Measurements from ENCODE around the gene WDR44.
"Not testable (repeated sequence)": the region's sequence is repeated elsewhere in the genome, so short reads cannot be mapped to it uniquely, and the experiment has no call there.

Gene WDR44

DNA sequence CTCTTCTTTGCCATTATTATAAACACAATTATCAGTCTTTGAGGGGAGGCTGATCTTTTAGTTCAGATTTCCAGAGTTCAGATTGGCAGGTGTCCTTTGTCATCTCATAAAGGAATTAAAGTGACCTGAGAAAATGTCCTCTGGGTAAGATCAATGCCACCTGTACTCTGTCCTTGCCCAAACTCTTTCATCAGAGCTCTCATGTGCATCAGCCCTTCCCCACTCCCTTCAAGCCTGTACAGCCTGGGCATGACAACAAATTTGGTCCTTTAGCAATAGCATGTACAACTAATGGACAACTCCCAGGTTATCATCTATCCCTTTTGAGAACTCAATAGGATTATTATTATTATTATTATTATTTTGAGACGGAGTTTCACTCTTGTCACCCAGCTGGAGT lies 140.8 kb downstream of the WDR44 start:
- not testable (repeated sequence) for DNase-seq

DNA sequence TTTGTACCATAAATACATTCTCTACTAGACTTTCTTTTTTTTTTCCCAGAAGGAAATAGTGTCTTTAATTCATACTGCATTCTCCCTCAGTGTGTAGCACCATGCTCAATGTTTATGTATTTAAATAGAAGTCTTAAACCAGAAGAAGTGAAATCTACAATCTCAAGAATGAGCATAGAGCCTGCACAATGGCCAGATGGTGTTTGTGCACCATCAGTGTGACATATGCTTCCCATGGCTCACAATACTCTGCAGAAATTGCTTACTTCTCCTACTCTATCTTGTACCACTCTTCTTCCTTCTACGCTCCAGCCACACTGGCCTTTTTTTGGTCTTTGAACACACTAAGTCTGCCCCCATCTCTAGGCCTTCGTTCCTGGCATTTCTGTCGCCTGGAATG lies 147.1 kb downstream of the WDR44 start:
- DNase-seq: no peak

- DNase-seq: no peak
Observed at GRCh38 chrX:118493653-118494297, 147.9 kb downstream of the WDR44 start.

DNA sequence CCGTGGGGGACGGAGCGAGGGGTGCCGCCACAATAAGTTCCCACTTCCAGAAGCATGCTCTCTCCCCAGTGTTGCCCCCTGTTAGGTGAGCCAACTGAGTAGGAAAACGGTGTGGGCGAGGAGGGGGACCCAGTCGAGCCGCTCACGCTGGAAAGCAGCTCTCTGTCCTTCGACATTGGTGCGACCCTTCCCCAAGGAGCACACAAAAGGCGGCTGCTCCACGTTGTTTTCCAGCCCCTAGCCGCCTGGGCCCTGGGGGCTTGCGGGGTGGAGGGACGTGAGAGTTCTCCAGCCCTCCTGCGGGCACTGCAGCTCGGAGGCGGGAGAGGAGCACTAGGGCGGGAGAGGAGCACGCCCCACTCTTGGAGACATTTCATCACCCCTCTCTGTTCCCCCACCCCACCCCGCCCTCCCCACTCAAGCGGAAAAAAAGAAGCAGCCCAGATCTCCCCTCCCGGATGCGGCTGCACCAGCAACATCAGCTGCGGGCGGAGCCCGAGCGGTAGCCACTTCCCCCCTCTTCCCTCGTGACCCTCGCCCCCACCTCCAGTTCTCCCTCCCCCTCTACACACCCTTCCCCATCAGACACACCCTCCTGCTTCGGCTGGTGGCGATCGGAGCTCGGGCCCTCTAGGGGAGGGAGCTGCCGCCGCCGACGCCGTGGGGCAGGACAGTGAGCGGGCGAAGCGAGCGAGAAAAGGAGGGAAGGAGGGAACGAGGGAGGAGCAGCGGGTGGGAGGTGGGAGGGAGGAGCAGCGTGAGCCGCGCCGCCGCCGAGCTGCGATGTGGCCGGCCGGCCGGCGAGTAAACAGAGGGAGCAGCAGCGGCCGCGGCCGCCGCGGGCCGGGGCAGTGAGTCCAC lies 149.4 kb downstream of the WDR44 start, which contains the start of gene DOCK11:
Gene DOCK11, plus strand, starts transcription at position 755 of the 861 bp plus-strand sequence. CDS start 157 bp downstream, outside the sequence.
- peak; percentile 57 to 95 (median 74) for DNase-seq

DNA sequence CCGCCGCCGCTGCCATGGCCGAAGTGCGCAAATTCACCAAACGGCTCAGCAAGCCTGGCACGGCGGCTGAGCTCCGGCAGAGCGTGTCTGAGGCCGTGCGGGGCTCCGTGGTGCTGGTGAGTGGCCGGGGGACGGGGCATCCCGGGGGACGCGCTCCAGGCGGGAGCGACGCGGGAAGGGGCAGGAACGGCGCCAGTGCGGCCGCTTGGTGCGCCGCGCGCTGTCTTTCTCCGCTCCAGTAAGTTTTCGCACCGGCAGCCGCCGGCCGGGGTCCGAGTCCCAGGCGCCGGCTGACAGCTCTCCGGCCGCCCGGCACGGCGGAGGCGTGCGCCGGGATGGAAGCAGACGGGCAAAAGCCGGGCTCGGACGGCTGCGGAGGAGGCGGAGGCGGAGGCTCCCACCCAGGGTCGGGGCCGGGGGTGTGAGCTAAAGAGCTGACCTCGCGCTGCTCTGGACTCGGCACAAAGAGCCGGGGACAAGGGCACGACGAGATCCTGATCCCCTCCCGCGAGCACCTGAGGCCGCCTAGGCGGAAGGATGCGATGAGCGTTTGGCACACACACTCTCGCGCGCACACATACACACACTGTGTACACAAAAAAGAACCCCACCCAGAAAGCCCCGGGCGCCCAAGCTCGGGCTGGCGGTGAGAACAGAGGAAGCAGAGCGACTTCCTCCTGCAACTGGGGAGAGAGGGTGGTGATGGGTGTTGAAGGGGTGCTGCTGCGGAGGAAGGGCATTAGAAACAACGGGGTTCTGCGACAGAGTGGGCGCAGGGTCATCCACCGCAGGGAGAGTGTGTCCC lies 150.3 kb downstream of the WDR44 start:
- peak; percentile 37 to 93 (median 70) for DNase-seq

GRCh38 chrX:118496763-118497079 lies 150.8 kb downstream of the WDR44 start:
- no peak for DNase-seq

DNA sequence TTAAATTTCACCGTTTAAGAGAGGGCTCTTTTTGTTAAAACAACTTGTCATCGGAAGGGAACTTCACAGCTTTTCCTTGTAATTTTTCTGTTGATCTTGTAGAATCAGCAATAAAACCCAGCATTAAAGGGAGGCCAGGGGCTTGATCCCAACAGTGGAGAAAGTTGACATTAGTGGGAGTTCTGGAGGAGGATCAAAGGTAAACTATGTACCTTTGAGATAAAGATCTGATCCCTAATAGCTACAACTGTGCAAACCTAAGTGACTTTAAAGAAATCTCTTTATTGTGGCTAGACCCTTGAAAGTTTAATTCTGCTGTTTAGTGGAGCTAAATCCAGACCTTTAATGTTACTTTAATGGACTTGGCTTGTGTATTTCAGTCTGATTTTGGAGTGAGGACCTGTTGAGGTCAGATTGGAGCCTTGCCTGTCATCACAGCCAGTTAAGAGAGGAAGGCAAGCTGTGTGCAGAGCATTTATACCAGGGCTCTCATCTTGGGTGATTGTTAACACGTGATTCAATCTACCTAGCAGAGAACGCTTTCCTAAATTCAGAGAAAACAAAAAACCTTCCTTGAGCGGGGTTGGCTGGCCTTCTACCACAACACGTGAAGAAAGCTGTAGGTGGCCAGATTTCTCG lies 151.4 kb downstream of the WDR44 start:
- peak in 2 of 5 experiments; percentile 7 to 82 for DNase-seq

DNA sequence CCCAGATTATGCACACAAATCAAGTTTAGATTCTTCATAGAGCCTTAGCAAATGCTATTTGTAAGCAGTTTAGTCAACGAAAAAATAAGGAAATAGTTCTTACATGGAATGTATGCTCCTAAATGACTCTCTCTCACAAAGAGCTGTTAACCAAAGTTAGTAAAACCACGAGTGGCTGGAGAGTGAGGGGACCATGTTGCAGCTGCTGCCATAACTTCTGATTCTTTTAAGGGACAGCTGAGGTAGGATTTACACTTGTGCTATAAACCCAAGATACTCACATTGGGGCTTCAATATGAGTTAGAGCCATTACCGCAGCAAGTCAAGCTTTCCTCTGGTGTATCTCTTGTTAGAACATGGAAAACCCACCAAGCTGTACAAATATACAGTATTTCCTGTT lies 152.4 kb downstream of the WDR44 start:
- no peak for DNase-seq

DNA sequence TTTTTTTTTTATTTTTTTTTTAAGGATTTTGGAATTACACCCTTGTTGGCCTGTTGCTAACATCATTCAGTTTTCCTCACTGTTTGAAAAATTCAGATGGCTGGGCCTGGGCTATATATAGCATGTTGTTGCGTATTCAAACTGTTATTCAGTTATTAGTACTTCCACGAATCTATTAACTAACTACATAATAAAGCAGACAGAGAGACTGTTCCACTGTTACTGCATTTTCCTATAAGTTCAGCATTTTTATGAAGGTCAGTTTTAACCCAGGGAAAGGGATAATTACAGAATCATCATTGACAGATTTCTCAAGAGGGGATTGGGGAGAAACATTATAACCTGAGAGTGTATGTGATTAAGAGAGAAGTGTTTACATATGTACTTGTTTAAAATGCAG lies 152.8 kb downstream of the WDR44 start:
- no peak for DNase-seq

DNA sequence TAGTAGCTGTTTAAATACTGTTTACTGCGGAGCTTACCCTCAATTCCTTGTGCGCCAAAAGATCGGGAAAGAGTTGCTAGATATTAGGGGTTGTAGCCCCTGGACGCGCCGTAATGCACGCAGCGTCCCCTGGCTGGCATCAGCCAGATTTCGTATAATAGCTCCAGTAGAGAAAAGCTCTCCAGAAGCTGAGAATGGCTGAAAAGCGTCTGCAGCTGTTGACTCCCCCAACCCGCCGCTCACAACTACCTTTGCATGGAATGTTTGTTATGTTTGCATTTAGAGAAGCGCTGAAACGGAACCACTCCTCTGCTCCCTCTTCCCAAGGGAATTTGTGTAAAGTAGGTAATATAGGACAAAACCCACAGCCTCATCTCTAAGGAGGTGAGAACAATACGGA lies 153.4 kb downstream of the WDR44 start:
- DNase-seq: no peak
